Hepatocyte (in vitro differentiated cells): Measurements from ENCODE around the gene KASH5. TPM values are rescaled to one million over a fixed set of nuclear protein-coding genes. Genes with fewer than 3 reads are reported as not detected.

Experiments
- DNase-seq: peaks from one replicate; pipeline ENCODE4 v3.0.0-alpha.2; 2016; ENCODE audit warnings: low spot score
- H2AFZ ChIP-seq: fragments of 200-600 bp; sonication (generic); 2 replicates; pipeline ENCODE4 v1.6.0; 2016; ENCODE audit warnings: antibody characterized with exemption, mild to moderate bottlenecking
- H3K27ac ChIP-seq: fragments of 200-600 bp; sonication (generic); 2 replicates; pipeline ENCODE4 v1.5.1; 2016; ENCODE audit warnings: mild to moderate bottlenecking
- H3K27me3 ChIP-seq: fragments of 200-600 bp; sonication (generic); 2 replicates; pipeline ENCODE4 v1.6.1; 2016
- H3K36me3 ChIP-seq: fragments of 200-600 bp; sonication (generic); replicated peaks from 2 replicates; pipeline ENCODE4 v1.5.1; 2016; ENCODE audit warnings: low read depth; ENCODE audit not compliant: insufficient read depth
- H3K4me1 ChIP-seq: fragments of 200-600 bp; sonication (generic); 2 replicates; pipeline ENCODE4 v1.5.1; 2016; ENCODE audit warnings: mild to moderate bottlenecking, moderate library complexity; ENCODE audit not compliant: insufficient read depth
- H3K4me2 ChIP-seq: fragments of 200-600 bp; sonication (generic); 2 replicates; pipeline ENCODE4 v1.6.0; 2016
- H3K4me3 ChIP-seq: fragments of 200-600 bp; sonication (generic); 2 replicates; pipeline ENCODE4 v1.5.1; 2016; ENCODE audit warnings: mild to moderate bottlenecking
- H3K79me2 ChIP-seq: fragments of 200-600 bp; sonication (generic); 2 replicates; pipeline ENCODE4 v1.6.0; 2017; ENCODE audit warnings: mild to moderate bottlenecking
- H3K9me2 ChIP-seq: fragments of 200-600 bp; sonication (generic); replicated peaks from 2 replicates; pipeline ENCODE4 v1.6.0; 2017; ENCODE audit warnings: mild to moderate bottlenecking; ENCODE audit not compliant: insufficient read depth
- H3K9me3 ChIP-seq: fragments of 200-600 bp; sonication (generic); 2 replicates; pipeline ENCODE4 v1.5.1; 2016; ENCODE audit warnings: low read depth, mild to moderate bottlenecking
- H4K20me1 ChIP-seq: fragments of 200-600 bp; sonication (generic); 2 replicates; pipeline ENCODE4 v1.6.0; 2016; ENCODE audit warnings: mild to moderate bottlenecking; ENCODE audit not compliant: insufficient read depth, poor library complexity, severe bottlenecking
- EZH2 ChIP-seq: fragments of 200-600 bp; sonication (generic); IDR thresholded peaks from 2 replicates; pipeline ENCODE4 v1.6.1; 2016; ENCODE audit warnings: antibody characterized with exemption, mild to moderate bottlenecking, borderline replicate concordance
- EZH2phosphoT487 ChIP-seq: fragments of 200-600 bp; sonication (generic); IDR thresholded peaks from one replicate; pipeline ENCODE4 v1.6.1; 2018; ENCODE audit warnings: antibody characterized with exemption, mild to moderate bottlenecking, low read depth, moderate library complexity; ENCODE audit not compliant: unreplicated experiment, severe bottlenecking
- WGBS: methylation state at CpG from one replicate; pipeline ENCODE4 v1.1.6; 2016; ENCODE audit warnings: low lambda C conversion rate; ENCODE audit errors: missing lambda C conversion rate; 5-methylcytosine and 5-hydroxymethylcytosine counted together
- polyA plus RNA-seq: library from polyadenylated mRNA; unstranded; fragments of >200 nt; fragmentation: Nextera tagmentation; extraction: Ambion mirVana; gene quantifications from 2 replicates; pipeline ENCODE4 v1.2.1, GENCODE V29; 2016
- total RNA-seq: library from RNA; depleted of rRNA; stranded (reverse); fragments of >200 nt; gene quantifications from 2 replicates; pipeline ENCODE4 v1.2.3, GENCODE V29; 2014
- TF ChIP-seq, protein P1 (sequence below): fragments of 200-600 bp; sonication (generic); IDR thresholded peaks from 2 replicates; pipeline ENCODE4 v1.5.1; 2016; ENCODE audit warnings: antibody characterized with exemption, mild to moderate bottlenecking; ENCODE audit not compliant: poor library complexity

KASH5 gene
- total and polyA plus RNA-seq, 2 experiments from 2014 or later, result not detected

DNA sequence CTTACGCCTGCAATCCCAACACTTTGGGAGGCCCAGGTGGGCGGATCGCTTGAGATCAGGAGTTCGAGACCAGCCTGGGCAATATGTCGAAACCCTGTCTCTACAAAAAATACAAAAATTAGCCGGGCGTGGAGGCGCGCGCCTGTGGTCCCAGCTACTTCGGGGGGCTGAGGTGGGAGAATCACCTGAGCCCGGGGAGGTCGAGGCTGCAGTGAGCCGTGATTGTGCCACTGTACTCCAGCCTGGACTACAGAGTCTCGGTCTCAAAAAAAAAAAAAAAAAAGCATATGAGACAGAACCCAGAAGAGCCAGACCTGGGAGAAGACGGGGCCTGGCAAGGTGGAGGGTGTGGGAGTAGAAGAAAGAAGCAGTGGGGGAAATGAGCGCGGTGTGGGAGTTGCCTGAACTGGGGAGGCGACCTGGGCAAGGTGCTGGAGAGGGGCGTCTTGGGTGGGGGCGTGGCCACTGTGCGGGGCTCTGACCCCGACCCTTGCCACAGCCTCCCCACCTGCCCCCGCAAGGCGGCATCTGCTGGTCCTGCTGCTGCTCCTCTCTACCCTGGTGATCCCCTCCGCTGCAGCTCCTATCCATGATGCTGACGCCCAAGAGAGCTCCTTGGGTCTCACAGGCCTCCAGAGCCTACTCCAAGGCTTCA lies 23.8 kb upstream of the KASH5 start:
- H4K20me1 ChIP-seq, result no peaks in the 10 kb centered on the region
- no peak for DNase-seq
- H3K27ac ChIP-seq, result peak overlapping the region; percentile 74
- peaks cover 29% of the 10 kb centered on the region for H3K79me2 ChIP-seq
- no peak for TF ChIP-seq EZH2phosphoT487
- no peak for TF ChIP-seq EZH2
- TF ChIP-seq, protein P1, sequence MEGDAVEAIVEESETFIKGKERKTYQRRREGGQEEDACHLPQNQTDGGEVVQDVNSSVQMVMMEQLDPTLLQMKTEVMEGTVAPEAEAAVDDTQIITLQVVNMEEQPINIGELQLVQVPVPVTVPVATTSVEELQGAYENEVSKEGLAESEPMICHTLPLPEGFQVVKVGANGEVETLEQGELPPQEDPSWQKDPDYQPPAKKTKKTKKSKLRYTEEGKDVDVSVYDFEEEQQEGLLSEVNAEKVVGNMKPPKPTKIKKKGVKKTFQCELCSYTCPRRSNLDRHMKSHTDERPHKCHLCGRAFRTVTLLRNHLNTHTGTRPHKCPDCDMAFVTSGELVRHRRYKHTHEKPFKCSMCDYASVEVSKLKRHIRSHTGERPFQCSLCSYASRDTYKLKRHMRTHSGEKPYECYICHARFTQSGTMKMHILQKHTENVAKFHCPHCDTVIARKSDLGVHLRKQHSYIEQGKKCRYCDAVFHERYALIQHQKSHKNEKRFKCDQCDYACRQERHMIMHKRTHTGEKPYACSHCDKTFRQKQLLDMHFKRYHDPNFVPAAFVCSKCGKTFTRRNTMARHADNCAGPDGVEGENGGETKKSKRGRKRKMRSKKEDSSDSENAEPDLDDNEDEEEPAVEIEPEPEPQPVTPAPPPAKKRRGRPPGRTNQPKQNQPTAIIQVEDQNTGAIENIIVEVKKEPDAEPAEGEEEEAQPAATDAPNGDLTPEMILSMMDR, result no peak
- no peaks in the 10 kb centered on the region for H3K4me1 ChIP-seq
- H3K9me3 ChIP-seq, result no peaks in the 10 kb centered on the region
- peak overlapping the region; percentile 6 for H3K4me3 ChIP-seq
- no peaks in the 10 kb centered on the region for H3K27me3 ChIP-seq
- H3K36me3 ChIP-seq, result no peaks in the 10 kb centered on the region
- no peaks in the 10 kb centered on the region for H3K9me2 ChIP-seq
- peak overlapping the region; percentile 71 for H3K4me2 ChIP-seq
- peak overlapping the region; percentile 49 for H2AFZ ChIP-seq
- WGBS, result 80% methylated on average over 25 of the region's 27 CpGs

DNA sequence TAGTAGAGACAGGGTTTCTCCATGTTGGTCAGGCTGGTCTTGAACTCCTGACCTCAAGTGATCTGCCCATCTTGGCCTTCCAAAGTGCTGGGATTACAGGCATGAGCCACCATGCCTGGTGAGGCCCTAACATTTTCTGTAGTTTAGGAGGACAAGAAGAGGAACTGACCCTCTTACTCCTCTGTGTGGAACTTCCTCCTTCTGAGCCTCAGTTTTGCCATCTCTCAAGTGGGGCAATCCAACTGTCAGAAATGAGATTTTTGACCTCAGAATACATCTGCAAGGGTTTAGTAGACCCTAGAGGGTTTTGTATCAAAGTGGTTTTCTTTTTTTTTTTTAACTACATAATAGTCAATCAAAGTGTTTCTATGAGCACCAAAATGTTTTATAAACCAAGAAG lies 21.9 kb upstream of the KASH5 start:
- Histone ChIP-seq H3K36me3 (no peaks in the 10 kb centered on the region), H3K9me3 (no peaks in the 10 kb centered on the region)

DNA sequence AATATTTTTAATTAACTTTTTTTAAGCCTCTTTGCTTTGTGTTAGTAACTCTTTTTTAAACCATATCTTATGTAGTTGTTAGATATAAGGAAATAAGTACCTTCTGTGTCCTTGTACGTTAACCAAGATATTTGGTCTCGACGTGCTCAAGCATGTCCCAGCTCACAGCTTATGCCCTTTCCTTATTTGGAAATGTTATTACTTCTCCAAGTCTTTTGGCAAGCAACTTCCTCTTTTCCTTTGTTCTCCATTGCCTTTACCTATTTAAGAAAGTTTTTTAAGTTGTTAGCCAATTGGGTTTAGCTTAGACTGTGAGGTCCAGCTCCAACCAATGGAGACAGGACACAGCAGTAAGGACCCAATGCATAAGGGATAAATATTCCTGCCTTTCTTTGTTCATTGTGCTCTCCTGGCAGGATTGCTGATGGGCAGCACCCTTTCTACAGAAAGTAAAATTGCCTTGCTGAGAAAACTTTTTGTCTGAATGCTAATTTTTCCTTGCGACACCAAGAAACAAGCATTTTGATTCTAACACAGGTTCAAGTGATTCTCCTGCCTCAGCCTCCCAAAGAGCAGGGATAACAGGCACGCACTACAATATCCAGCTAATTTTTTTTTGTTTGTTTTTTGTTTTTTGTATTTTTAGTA lies 19.2 kb upstream of the KASH5 start:
- Histone ChIP-seq H3K27me3 (no peaks in the 10 kb centered on the region), H3K27ac (no peak overlapping the region), H3K9me2 (no peaks in the 10 kb centered on the region), H3K4me2 (no peak overlapping the region), H4K20me1 (no peaks in the 10 kb centered on the region), H3K36me3 (no peaks in the 10 kb centered on the region), H3K4me1 (no peaks in the 10 kb centered on the region), H3K4me3 (no peak overlapping the region), H3K79me2 (no peaks in the 10 kb centered on the region), H3K9me3 (no peaks in the 10 kb centered on the region), H2AFZ (no peak overlapping the region)
- TF ChIP-seq EZH2 (no peak), EZH2phosphoT487 (no peak)
- TF ChIP-seq, protein P1, result no peak
- WGBS, result 83% methylated on average over 5 of the region's 5 CpGs
- DNase-seq, result no peak

More for the DNA sequence above, 21.9 kb upstream of the KASH5 start:
- no peak overlapping the region for H3K4me2 ChIP-seq
- H3K9me2 ChIP-seq, result no peaks in the 10 kb centered on the region
- no peaks in the 10 kb centered on the region for H3K4me1 ChIP-seq
- no peak overlapping the region for H2AFZ ChIP-seq
- no peaks in the 10 kb centered on the region for H4K20me1 ChIP-seq
- H3K27ac ChIP-seq, result no peak overlapping the region
- H3K27me3 ChIP-seq, result no peaks in the 10 kb centered on the region
- no peak for DNase-seq
- H3K4me3 ChIP-seq, result no peak overlapping the region
- TF ChIP-seq, protein P1, result no peak
- H3K79me2 ChIP-seq, result peaks cover 12% of the 10 kb centered on the region
